Measurements from ENCODE around the gene SUGCT.

The SUGCT gene

GRCh38 chr7:40833191-40833887, 698.5 kb downstream of the SUGCT start:
- H3K4me2 ChIP-seq (ENCODE audit: low read length), result no peak overlapping the region
- H3K9ac ChIP-seq, result no peak overlapping the region
- TF ChIP-seq, protein P1, sequence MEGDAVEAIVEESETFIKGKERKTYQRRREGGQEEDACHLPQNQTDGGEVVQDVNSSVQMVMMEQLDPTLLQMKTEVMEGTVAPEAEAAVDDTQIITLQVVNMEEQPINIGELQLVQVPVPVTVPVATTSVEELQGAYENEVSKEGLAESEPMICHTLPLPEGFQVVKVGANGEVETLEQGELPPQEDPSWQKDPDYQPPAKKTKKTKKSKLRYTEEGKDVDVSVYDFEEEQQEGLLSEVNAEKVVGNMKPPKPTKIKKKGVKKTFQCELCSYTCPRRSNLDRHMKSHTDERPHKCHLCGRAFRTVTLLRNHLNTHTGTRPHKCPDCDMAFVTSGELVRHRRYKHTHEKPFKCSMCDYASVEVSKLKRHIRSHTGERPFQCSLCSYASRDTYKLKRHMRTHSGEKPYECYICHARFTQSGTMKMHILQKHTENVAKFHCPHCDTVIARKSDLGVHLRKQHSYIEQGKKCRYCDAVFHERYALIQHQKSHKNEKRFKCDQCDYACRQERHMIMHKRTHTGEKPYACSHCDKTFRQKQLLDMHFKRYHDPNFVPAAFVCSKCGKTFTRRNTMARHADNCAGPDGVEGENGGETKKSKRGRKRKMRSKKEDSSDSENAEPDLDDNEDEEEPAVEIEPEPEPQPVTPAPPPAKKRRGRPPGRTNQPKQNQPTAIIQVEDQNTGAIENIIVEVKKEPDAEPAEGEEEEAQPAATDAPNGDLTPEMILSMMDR (IDR thresholded peaks at IDR 0.05), result peak; percentile 10
- H3K27ac ChIP-seq, result no peak overlapping the region
- H3K79me2 ChIP-seq, result no peaks in the 10 kb centered on the region
- H3K4me3 ChIP-seq (ENCODE audit: low read depth, low read length), result no peak overlapping the region
- H3K27me3 ChIP-seq (ENCODE audit: control insufficient read depth, insufficient read depth, low read length), result no peaks in the 10 kb centered on the region
- H3K36me3 ChIP-seq (ENCODE audit: control insufficient read depth, insufficient read depth, low read length), result no peaks in the 10 kb centered on the region
- H3K4me1 ChIP-seq, result peaks cover 24% of the 10 kb centered on the region
- no peaks in the 10 kb centered on the region for H3K9me3 ChIP-seq (ENCODE audit: control insufficient read depth, low read length)
- H2AFZ ChIP-seq, result peak overlapping the region; percentile 43

DNA sequence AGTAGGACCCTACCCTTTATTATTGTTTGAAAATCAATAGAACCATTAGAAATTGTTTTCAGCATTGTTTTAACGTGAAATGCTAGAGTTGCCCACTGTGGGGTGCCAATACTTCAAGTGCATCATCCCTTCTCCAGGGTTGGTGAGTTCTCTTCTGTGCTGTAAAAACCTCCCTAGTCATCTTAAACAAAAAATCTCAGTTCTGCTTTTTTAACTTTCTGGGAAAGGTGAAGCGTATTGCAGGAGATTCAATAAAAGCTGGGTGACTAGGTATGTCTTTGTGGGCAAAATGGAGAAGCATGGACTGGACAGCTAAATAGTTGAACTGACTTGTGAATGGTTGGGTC, 699.1 kb downstream of the SUGCT start:
- H2AFZ ChIP-seq, result peak overlapping the region; percentile 43
- no peaks in the 10 kb centered on the region for H3K27me3 ChIP-seq (ENCODE audit: control insufficient read depth, insufficient read depth, low read length)
- H3K4me2 ChIP-seq (ENCODE audit: low read length), result no peak overlapping the region
- no peaks in the 10 kb centered on the region for H3K9me3 ChIP-seq (ENCODE audit: control insufficient read depth, low read length)
- TF ChIP-seq, protein P1 (IDR thresholded peaks at IDR 0.05), result no peak
- no peaks in the 10 kb centered on the region for H3K36me3 ChIP-seq (ENCODE audit: control insufficient read depth, insufficient read depth, low read length)
- H3K4me3 ChIP-seq (ENCODE audit: low read depth, low read length), result no peak overlapping the region
- peaks cover 19% of the 10 kb centered on the region for H3K4me1 ChIP-seq
- H3K9ac ChIP-seq, result no peak overlapping the region
- H3K79me2 ChIP-seq, result no peaks in the 10 kb centered on the region
- no peak overlapping the region for H3K27ac ChIP-seq

DNA sequence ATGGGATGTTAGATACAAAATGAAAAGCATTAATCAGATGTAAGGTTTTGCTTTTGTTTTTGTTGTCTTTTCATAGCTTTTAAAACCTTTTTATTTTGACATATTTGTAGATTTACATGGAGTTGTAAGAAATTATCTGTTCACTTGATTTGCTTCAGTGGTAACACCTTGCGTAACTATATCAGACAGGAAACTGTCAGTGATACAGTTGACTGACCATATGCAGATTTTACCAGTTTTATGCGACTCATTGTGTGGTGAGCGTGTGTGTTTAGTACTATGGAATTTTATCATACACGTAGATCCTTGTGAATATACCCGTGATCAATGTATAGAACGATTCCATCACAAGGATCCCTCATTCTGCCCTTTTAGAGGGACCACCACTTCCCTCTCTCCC, 701.4 kb downstream of the SUGCT start:
- no peaks in the 10 kb centered on the region for H3K79me2 ChIP-seq
- peaks cover 12% of the 10 kb centered on the region for H3K4me1 ChIP-seq
- TF ChIP-seq, protein P1 (IDR thresholded peaks at IDR 0.05), result no peak
- H3K4me3 ChIP-seq (ENCODE audit: low read depth, low read length), result no peak overlapping the region
- no peak overlapping the region for H3K4me2 ChIP-seq (ENCODE audit: low read length)
- no peak overlapping the region for H2AFZ ChIP-seq
- H3K9ac ChIP-seq, result no peak overlapping the region
- no peaks in the 10 kb centered on the region for H3K27me3 ChIP-seq (ENCODE audit: control insufficient read depth, insufficient read depth, low read length)
- no peaks in the 10 kb centered on the region for H3K36me3 ChIP-seq (ENCODE audit: control insufficient read depth, insufficient read depth, low read length)
- H3K9me3 ChIP-seq (ENCODE audit: control insufficient read depth, low read length), result no peaks in the 10 kb centered on the region
- H3K27ac ChIP-seq, result no peak overlapping the region

DNA sequence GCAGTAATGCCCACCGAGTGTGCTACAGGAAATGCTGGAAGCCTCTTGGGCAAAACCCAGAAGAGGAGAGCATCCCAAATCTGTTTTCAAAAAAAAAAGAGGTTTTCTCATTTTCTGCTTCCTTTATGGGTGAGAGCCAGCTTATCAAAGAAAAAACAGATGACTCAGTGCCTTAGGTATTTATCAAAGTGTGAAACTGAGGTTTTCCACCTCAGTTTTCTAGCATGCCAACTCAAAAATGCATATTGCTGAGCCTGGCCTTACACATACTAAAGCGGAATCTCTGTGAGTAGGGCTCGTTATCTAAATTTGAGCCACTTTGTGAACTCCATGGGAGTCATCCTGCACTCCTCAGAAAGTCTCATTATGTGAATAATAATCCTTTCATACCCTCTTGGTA, 705.1 kb downstream of the SUGCT start:
- no peak overlapping the region for H3K9ac ChIP-seq
- no peaks in the 10 kb centered on the region for H3K4me1 ChIP-seq
- H3K79me2 ChIP-seq, result no peaks in the 10 kb centered on the region
- H3K36me3 ChIP-seq (ENCODE audit: control insufficient read depth, insufficient read depth, low read length), result no peaks in the 10 kb centered on the region
- TF ChIP-seq, protein P1 (IDR thresholded peaks at IDR 0.05), result no peak
- no peak overlapping the region for H3K4me2 ChIP-seq (ENCODE audit: low read length)
- no peak overlapping the region for H3K27ac ChIP-seq
- H2AFZ ChIP-seq, result no peak overlapping the region
- no peaks in the 10 kb centered on the region for H3K27me3 ChIP-seq (ENCODE audit: control insufficient read depth, insufficient read depth, low read length)
- no peaks in the 10 kb centered on the region for H3K9me3 ChIP-seq (ENCODE audit: control insufficient read depth, low read length)
- H3K4me3 ChIP-seq (ENCODE audit: low read depth, low read length), result no peak overlapping the region

DNA sequence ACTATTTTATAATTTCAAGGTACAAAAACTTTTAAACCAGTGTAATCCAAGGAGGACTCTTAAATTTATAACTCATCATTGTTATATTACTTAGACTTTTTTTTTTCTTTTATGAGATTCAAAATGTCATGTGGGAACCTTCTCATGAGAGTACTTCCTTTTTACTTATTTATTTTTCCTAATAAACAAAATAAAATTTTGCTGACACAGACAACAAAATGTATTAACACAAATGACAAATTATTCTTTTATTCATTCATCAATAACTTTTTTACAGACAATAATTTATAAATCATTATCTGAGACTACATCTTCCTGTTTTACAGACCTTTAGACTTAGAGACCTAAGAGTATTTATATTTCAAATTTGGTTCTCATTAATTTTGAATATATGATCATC, 706.2 kb downstream of the SUGCT start:
- H3K9ac ChIP-seq, result no peak overlapping the region
- no peak overlapping the region for H3K27ac ChIP-seq
- H3K4me3 ChIP-seq (ENCODE audit: low read depth, low read length), result no peak overlapping the region
- no peaks in the 10 kb centered on the region for H3K9me3 ChIP-seq (ENCODE audit: control insufficient read depth, low read length)
- TF ChIP-seq, protein P1 (IDR thresholded peaks at IDR 0.05), result no peak
- H3K4me1 ChIP-seq, result no peaks in the 10 kb centered on the region
- no peaks in the 10 kb centered on the region for H3K79me2 ChIP-seq
- no peak overlapping the region for H2AFZ ChIP-seq
- H3K36me3 ChIP-seq (ENCODE audit: control insufficient read depth, insufficient read depth, low read length), result no peaks in the 10 kb centered on the region
- no peaks in the 10 kb centered on the region for H3K27me3 ChIP-seq (ENCODE audit: control insufficient read depth, insufficient read depth, low read length)
- H3K4me2 ChIP-seq (ENCODE audit: low read length), result no peak overlapping the region

Data from parathyroid adenoma (tissue), 2 donors.